NCI-H1417 treated with DMSO at 0.1 percent for 48 hours (cell line): Measurements from ENCODE around the gene SMG6.
"Not testable (repeated sequence)": the region's sequence is repeated elsewhere in the genome, so short reads cannot be mapped to it uniquely, and the experiment has no call there.

ENCODE experiments used
- DNase-seq: peaks from one replicate; lab custom pipeline; 2025; lab: John Stamatoyannopoulos, UW

SMG6 gene

GRCh38 chr17:2202996-2203575 is 100.5 kb downstream of the SMG6 start:
- no peak for DNase-seq

GRCh38 chr17:2202302-2202995 is 101.1 kb downstream of the SMG6 start:
- DNase-seq = no peak

- DNase-seq = not testable (repeated sequence)
Measured at GRCh38 chr17:2199386-2199785, 104.2 kb downstream of the SMG6 start.

GRCh38 chr17:2198927-2199326 is 104.7 kb downstream of the SMG6 start:
- DNase-seq = no peak

- DNase-seq = no peak
Measured at GRCh38 chr17:2197271-2197670, 106.3 kb downstream of the SMG6 start.

GRCh38 chr17:2195729-2196128 is 107.9 kb downstream of the SMG6 start:
- no peak for DNase-seq

- no peak for DNase-seq
Measured at GRCh38 chr17:2194889-2195335, 108.7 kb downstream of the SMG6 start.

- DNase-seq = no peak
Measured at GRCh38 chr17:2192367-2193057, 111.1 kb downstream of the SMG6 start.

- no peak for DNase-seq
Measured at GRCh38 chr17:2191785-2192184, 111.8 kb downstream of the SMG6 start.

- no peak for DNase-seq
Measured at GRCh38 chr17:2191227-2191626, 112.4 kb downstream of the SMG6 start.

GRCh38 chr17:2190014-2190413 is 113.6 kb downstream of the SMG6 start:
- DNase-seq = no peak

GRCh38 chr17:2188971-2189630 is 114.5 kb downstream of the SMG6 start:
- no peak for DNase-seq

GRCh38 chr17:2187758-2188157 is 115.8 kb downstream of the SMG6 start:
- no peak for DNase-seq

GRCh38 chr17:2186937-2187336 is 116.6 kb downstream of the SMG6 start:
- DNase-seq = no peak

GRCh38 chr17:2184993-2185931 is 118.3 kb downstream of the SMG6 start:
- no peak for DNase-seq

- DNase-seq = no peak
Measured at GRCh38 chr17:2183346-2183745, 120.2 kb downstream of the SMG6 start.

- no peak for DNase-seq
Measured at GRCh38 chr17:2181897-2182448, 121.6 kb downstream of the SMG6 start.

- no peak for DNase-seq
Measured at GRCh38 chr17:2181206-2181896, 122.2 kb downstream of the SMG6 start.

- DNase-seq = no peak
Measured at GRCh38 chr17:2180768-2181167, 122.8 kb downstream of the SMG6 start.

- DNase-seq = no peak
Measured at GRCh38 chr17:2179615-2180295, 123.8 kb downstream of the SMG6 start.
